GM12801 (cell line): ENCODE measurements around the gene IFNG-AS1.

Source experiments
- CTCF ChIP-seq: IDR thresholded peaks from one replicate; pipeline ENCODE4 v1.5.1; 2011; ENCODE audit warnings: control low read depth; ENCODE audit not compliant: insufficient read length; ENCODE audit errors: extremely low read depth

IFNG-AS1 gene

GRCh38 chr12:67957383-67957782, 31.9 kb upstream of the IFNG-AS1 start:
- no peak for TF ChIP-seq CTCF

- TF ChIP-seq CTCF: no peak
Measured at GRCh38 chr12:67958187-67958586, 31.1 kb upstream of the IFNG-AS1 start.

- no peak for TF ChIP-seq CTCF
Measured at GRCh38 chr12:67964456-67964855, 24.8 kb upstream of the IFNG-AS1 start.

GRCh38 chr12:67966560-67966959, 22.7 kb upstream of the IFNG-AS1 start:
- TF ChIP-seq CTCF: no peak

GRCh38 chr12:67968321-67968720, 20.9 kb upstream of the IFNG-AS1 start:
- no peak for TF ChIP-seq CTCF

GRCh38 chr12:67968725-67969124, 20.5 kb upstream of the IFNG-AS1 start:
- no peak for TF ChIP-seq CTCF

GRCh38 chr12:67969134-67969802, 20.0 kb upstream of the IFNG-AS1 start:
- no peak for TF ChIP-seq CTCF
